Muscle of leg (tissue), 11 donors: ENCODE data around the gene P2RY8. TPM values are rescaled to one million over a fixed set of nuclear protein-coding genes. Genes with fewer than 3 reads are reported as not detected.
"Not testable (repeated sequence)": the region's sequence is repeated elsewhere in the genome, so short reads cannot be mapped to it uniquely, and the experiment has no call there.

Source experiments
- DNase-seq: peaks from one replicate; pipeline ENCODE4 v3.0.0; 2013
- H3K27ac ChIP-seq: one replicate; pipeline ENCODE4 v1.5.1; 2013; ENCODE audit warnings: mild to moderate bottlenecking, low read length, control low read depth
- H3K27me3 ChIP-seq: one replicate; pipeline ENCODE4 v1.6.1; 2013; ENCODE audit warnings: low read length; ENCODE audit not compliant: control insufficient read depth, insufficient read depth
- H3K36me3 ChIP-seq: one replicate; pipeline ENCODE4 v1.6.1; 2013; ENCODE audit warnings: low read length; ENCODE audit not compliant: control insufficient read depth, insufficient read depth
- H3K4me1 ChIP-seq: one replicate; pipeline ENCODE4 v1.6.1; 2013; ENCODE audit warnings: low read length; ENCODE audit not compliant: control insufficient read depth, insufficient read depth
- H3K4me3 ChIP-seq: one replicate; pipeline ENCODE4 v1.5.1; 2013; ENCODE audit warnings: low read length, control low read depth
- H3K9me3 ChIP-seq: replicated peaks from 2 replicates; pipeline ENCODE4 v1.6.1; 2013; ENCODE audit warnings: low read depth, low read length; ENCODE audit not compliant: control insufficient read depth
- WGBS: methylation state at CpG from one replicate; pipeline ENCODE4 v1.1.5; 2013; ENCODE audit warnings: missing lambda C conversion rate; ENCODE audit not compliant: insufficient coverage; 5-methylcytosine and 5-hydroxymethylcytosine counted together
- polyA plus RNA-seq, 8 donors: library from polyadenylated mRNA; unstranded; fragments of 120-200 nt; gene quantifications; one replicate each; pipeline versions ENCODE4 v1.2.1 to v1.2.3, GENCODE V29; 2013; ENCODE audit warnings: inconsistent platforms in 1 of 8, low replicate concordance in 1 of 8; ENCODE audit not compliant: insufficient read length in 8 of 8, insufficient read depth in 1 of 8
- total RNA-seq: library from RNA; stranded (reverse); fragments of 120-200 nt; gene quantifications from one replicate; pipeline ENCODE4 v1.2.4, GENCODE V29; 2013

Gene P2RY8
- total and polyA plus RNA-seq, 9 donors = 0.58 to 1.4 (median 1.1) TPM

DNA sequence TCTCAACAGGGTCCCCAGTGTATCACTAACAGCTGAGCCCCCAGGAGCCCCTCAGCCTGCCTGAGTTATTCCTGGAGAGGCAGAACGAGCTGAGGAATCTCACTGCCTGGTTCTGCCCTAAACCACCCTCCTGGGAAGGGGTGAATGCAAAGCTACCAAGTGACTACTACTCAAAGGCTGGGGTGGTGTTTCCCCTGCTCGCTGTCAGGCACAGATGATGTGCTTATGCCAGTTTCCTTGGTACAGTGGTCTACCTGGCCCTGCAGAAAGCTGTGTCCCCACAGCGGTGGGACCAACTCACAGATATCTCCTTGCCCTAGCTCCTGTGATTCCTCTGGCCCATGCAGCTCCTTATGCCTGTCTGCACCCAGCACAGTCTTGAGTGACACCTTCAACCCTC is 48.8 kb downstream of the P2RY8 start:
- H3K36me3 ChIP-seq = no peaks in the 10 kb centered on the region
- no peak overlapping the region for H3K4me3 ChIP-seq
- peaks cover 11% of the 10 kb centered on the region for H3K9me3 ChIP-seq
- H3K27ac ChIP-seq = no peak overlapping the region
- 75% methylated on average over 2 of the region's 3 CpGs for WGBS
- peaks cover 6% of the 10 kb centered on the region for H3K4me1 ChIP-seq
- H3K27me3 ChIP-seq = peaks cover 3% of the 10 kb centered on the region
- no peak for DNase-seq

DNA sequence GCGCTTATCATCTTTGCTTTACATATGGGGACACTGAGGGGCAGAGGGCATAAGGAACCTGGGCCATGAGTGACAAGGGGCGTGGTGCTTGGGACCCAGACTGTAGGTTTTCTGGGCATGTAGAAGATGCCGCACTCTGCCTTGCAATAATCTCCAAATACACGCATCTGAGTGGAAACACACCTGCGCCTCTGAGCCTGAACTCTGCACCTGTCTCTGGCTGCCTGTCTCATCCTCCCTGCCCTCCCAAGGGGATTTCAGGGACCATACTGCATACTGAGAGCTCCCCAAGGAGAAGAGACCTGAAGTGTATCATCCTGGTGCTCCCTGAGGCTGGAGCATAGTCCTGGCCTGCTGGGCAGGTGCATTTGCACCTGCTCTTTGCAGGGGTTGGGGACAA is 49.6 kb downstream of the P2RY8 start:
- H3K9me3 ChIP-seq = peaks cover 11% of the 10 kb centered on the region
- H3K4me1 ChIP-seq = peaks cover 6% of the 10 kb centered on the region
- 83% methylated on average over 4 of the region's 5 CpGs for WGBS
- no peak for DNase-seq
- peaks cover 3% of the 10 kb centered on the region for H3K27me3 ChIP-seq
- H3K36me3 ChIP-seq = no peaks in the 10 kb centered on the region
- no peak overlapping the region for H3K27ac ChIP-seq
- no peak overlapping the region for H3K4me3 ChIP-seq

DNA sequence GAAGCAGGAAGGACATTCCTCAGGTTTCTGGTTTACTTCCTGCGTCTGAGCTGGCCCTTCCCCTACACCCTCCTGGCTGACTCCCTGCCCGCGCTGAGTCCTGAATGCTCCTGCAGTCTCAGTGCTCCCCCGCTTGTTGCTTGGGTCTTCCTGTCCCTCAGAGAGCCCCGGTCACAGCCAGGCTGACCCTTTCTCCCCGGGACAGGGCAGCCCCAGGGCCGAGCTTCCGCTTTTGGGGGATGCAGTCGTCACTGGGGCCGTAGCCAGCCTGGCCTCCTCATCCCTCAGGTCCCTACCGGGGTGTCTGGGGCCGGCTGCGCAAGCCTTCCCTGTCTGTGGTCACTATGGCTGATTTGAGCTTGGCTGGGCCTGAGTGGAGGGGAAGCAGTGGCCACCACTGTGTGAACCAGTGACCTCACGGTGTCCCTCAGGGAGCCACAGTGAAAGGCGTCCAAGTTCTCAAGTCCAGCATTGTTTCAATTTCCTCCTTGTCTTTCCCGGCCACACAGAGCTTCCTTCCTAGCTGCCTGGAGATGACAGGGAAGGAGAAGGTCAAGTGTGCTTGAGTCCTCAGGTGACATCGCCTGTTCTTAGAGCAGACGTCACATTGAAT is 50.1 kb downstream of the P2RY8 start:
- peak; percentile 69 for DNase-seq
- Histone ChIP-seq H3K27me3 (no peaks in the 10 kb centered on the region), H3K9me3 (peaks cover 9% of the 10 kb centered on the region), H3K27ac (peak overlapping the region; percentile 84), H3K36me3 (no peaks in the 10 kb centered on the region), H3K4me3 (no peak overlapping the region), H3K4me1 (peaks cover 6% of the 10 kb centered on the region)
- 69% methylated on average over 12 of the region's 18 CpGs for WGBS

DNA sequence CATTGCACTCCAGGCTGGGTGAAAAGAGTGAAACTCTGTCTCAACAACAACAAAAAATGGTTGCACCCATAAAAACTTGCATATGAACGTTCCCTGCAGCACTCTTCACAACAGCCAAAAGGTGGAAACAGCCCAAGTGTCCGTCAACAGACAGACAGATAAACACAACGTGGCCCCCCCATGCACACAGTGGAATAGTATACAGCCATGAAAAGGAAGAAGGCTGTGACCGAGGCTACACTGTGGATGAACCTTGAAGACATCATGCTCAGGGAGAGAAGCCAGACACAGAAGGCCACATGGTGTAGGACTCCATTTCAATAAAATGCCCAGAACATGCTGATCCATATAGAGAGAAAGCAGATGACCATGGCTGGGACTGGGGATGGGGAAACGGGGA is 50.8 kb downstream of the P2RY8 start:
- DNase-seq = no peak
- H3K27me3 ChIP-seq = no peaks in the 10 kb centered on the region
- no peaks in the 10 kb centered on the region for H3K36me3 ChIP-seq
- H3K4me1 ChIP-seq = peaks cover 6% of the 10 kb centered on the region
- no peak overlapping the region for H3K4me3 ChIP-seq
- peak overlapping the region; percentile 84 for H3K27ac ChIP-seq
- peaks cover 9% of the 10 kb centered on the region for H3K9me3 ChIP-seq
- 75% methylated on average over 4 of the region's 5 CpGs for WGBS

DNA sequence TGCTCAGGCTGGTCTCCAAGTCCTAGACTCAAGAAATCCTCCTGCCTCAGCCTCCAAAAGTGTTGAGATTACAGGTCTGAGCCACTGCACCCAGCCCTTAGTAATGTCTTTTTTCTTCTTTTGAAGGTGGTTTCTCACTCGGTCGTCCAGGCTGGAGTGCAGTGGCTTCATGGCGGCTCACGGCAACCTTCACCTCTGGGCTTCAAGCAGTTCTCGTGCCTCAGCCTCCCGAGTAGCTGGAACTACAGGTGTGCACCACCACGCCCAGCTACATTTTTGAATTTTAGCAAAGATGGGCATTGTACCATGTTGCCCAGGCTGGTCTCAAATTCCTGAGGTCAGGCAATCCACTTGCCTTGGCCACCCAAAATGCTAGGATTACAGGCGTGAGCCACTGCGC is 52.0 kb downstream of the P2RY8 start:
- DNase-seq = no peak
- 97% methylated on average over 7 of the region's 9 CpGs for WGBS
- Histone ChIP-seq H3K4me3 (no peak overlapping the region), H3K27me3 (no peaks in the 10 kb centered on the region), H3K4me1 (peaks cover 6% of the 10 kb centered on the region), H3K36me3 (no peaks in the 10 kb centered on the region), H3K9me3 (peaks cover 9% of the 10 kb centered on the region), H3K27ac (no peak overlapping the region)

DNA sequence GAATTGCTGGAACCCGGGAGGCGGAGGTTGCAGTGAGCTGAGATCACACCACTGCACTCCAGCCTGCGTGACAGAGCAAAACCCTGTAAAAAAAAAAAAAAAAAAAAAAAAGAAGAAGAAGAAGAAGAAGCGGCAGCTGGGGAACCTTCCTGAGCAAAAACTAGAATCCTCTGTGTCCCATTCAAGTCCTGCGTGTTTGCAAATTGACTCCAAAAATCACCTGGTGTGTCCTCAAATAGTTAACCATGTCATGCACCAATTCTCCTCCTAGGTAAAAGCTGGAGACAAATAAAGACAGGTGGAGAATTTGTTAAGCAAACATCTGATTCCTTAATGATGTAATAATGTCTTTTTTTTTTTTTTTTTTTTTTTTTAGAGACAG is 52.4 kb downstream of the P2RY8 start:
- Histone ChIP-seq H3K27me3 (no peaks in the 10 kb centered on the region), H3K4me1 (peaks cover 6% of the 10 kb centered on the region), H3K36me3 (no peaks in the 10 kb centered on the region), H3K9me3 (peaks cover 13% of the 10 kb centered on the region), H3K27ac (no peak overlapping the region), H3K4me3 (no peak overlapping the region)
- WGBS = no CpG with 5 or more reads among the region's 5 CpGs
- DNase-seq = no peak

DNA sequence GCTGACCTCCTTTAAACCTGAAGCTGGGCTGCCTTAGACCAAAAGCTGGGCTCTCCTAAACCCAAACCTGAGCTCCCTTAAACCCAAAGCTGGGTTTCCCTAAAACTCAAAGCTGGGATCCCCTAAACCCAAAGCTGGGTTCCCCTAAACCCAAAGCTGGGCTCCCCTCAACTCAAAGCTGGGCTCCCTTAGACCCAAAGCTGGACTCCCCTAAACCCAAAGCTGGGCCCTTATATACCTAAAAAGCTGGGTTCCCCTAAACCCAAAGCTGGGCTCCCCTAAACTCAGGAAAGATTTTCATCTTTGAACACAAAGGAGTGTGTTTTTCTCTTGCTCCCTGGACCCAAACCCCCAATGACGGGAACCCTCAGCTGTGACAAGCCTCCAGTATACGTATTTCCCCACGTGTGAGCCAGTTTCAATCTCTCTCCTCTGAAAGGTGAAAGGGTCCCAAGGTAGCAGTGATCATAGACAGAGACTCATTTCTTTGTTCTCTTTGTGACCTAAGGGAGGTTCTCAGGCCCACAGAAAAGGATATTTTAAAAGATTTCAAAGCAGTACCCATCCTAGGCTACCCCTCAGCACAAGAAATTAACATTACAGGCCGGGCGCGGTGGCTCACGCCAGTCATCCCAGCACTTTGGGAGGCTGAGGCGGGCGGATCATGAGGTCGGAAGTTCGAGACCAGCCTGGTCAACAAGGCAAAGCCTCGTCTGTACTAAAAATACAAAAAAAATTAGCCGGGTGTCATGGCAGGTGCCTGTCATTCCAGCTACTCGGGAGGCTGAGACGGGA is 52.9 kb downstream of the P2RY8 start:
- no peak overlapping the region for H3K4me3 ChIP-seq
- H3K27me3 ChIP-seq = no peaks in the 10 kb centered on the region
- no peaks in the 10 kb centered on the region for H3K36me3 ChIP-seq
- H3K27ac ChIP-seq = no peak overlapping the region
- peaks cover 6% of the 10 kb centered on the region for H3K4me1 ChIP-seq
- 72% methylated on average over 12 of the region's 15 CpGs for WGBS
- DNase-seq = no peak
- H3K9me3 ChIP-seq = peaks cover 13% of the 10 kb centered on the region

DNA sequence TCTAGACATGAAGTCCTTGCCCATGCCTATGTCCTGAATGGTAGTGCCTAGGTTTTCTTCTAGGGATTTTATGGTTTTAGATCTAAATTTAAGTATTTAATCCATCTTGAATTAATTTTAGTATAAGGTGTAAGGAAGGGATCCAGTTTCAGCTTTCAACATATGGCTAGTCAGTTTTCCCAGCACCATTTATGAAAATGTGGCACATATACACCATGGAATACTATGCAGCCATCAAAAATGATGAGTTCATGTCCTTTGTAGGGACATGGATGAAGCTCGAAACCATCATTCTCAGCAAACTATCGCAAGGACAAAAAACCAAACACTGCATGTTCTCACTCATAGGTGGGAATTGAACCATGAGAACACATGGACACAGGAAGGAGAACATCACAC is 54.5 kb downstream of the P2RY8 start:
- not testable (repeated sequence) for H3K4me3 ChIP-seq, H3K4me1 ChIP-seq, DNase-seq, H3K36me3 ChIP-seq, H3K27me3 ChIP-seq
- H3K27ac ChIP-seq = peak overlapping the region; percentile 65
- peaks cover 11% of the 10 kb centered on the region for H3K9me3 ChIP-seq
- WGBS = no CpG with 5 or more reads among the region's 2 CpGs

DNA sequence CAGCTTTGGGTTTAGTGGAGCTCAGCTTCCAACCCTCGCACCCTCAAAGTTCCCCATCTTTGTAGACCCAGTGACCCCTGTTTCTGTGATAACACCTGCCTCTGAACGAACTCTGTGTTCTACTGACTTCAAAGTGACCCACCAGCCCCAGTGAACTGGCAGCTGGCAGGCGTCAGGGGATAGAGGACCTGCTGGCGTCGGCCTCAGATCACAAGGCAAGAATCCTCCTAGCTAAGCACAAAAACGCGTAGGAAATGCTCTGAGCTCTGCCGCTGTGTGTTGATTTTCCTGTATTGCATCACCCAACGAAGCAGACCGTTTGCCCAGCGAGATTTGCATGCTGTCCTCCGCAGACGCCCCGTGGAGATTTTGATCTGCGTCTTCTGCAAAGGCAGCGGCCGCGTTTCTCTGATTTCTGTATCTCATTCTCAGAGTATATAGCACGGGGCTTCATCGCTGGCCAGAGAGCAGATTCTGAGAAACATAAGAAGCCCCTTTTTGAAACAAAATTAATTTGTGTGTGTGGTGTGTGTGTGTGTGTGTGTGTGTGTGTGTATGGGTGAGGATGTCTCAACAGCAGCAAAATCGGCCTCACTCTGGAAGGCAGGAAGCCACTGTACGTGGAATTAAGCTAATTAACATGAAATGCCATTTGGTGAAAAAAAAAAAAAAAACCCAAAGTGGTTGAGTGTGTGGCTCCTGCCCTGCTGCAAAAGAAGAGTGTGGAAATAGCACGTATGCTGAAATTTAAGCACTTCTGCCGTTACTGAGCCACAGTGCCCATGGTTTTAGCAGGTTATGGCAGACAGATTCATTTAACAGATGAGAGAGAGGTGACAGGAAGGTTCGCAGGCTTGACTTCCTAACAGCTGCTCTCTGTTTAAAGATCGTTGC is 55.1 kb downstream of the P2RY8 start:
- Histone ChIP-seq H3K4me3 (no peak overlapping the region), H3K4me1 (peaks cover 2% of the 10 kb centered on the region), H3K9me3 (peaks cover 11% of the 10 kb centered on the region), H3K27me3 (no peaks in the 10 kb centered on the region), H3K36me3 (no peaks in the 10 kb centered on the region), H3K27ac (peak overlapping the region; percentile 65)
- 13% methylated on average over 25 of the region's 26 CpGs for WGBS
- DNase-seq = peak; percentile 85
